HL-60/S4 (cell line): Measurements from ENCODE around the gene MGAT5B.

Experiments used
- in situ Hi-C: fragments of 300-500 bp; cut with MboI; formaldehyde crosslinking; loops from 2 replicates; pipeline ENCODE4 v1.14.3; 2022; ENCODE audit warnings: low sequenced_read_pairs

The MGAT5B gene

GRCh38 chr17:76868176-76868668 lies at the start of gene MGAT5B:
Gene MGAT5B, plus strand, starts transcription at chr17:76868404. Its CDS starts 626 bp downstream, at chr17:76869030.
- in situ Hi-C loops = loop anchor here (25.0 kb wide), 1 partner anchor 194 kb away; no protein-coding TSS in a partner anchor

- in situ Hi-C loops = no loop called here
These were observed 48.2 kb upstream of the MGAT5B start for GRCh38 chr17:76820039-76820438.

GRCh38 chr17:76820561-76820960 lies 47.6 kb upstream of the MGAT5B start:
- in situ Hi-C loops = no loop called here

- in situ Hi-C loops = no loop called here
These were observed 45.9 kb upstream of the MGAT5B start for GRCh38 chr17:76822184-76822778.

- in situ Hi-C loops = no loop called here
These were observed 44.1 kb upstream of the MGAT5B start for GRCh38 chr17:76824093-76824492.

- in situ Hi-C loops = loop anchor here (25.0 kb wide), 1 partner anchor 411 kb away; no protein-coding TSS in a partner anchor
These were observed 41.7 kb upstream of the MGAT5B start for GRCh38 chr17:76826330-76827068.

GRCh38 chr17:76827736-76828135 lies 40.5 kb upstream of the MGAT5B start:
- in situ Hi-C loops = loop anchor here (25.0 kb wide), 1 partner anchor 410 kb away; no protein-coding TSS in a partner anchor

- in situ Hi-C loops = loop anchor here (25.0 kb wide), 1 partner anchor 406 kb away; no protein-coding TSS in a partner anchor
These were observed 37.1 kb upstream of the MGAT5B start for GRCh38 chr17:76830987-76831715.

GRCh38 chr17:76833034-76833644 lies 35.1 kb upstream of the MGAT5B start:
- in situ Hi-C loops = loop anchor here (25.0 kb wide), 1 partner anchor 404 kb away; no protein-coding TSS in a partner anchor

GRCh38 chr17:76833747-76834146 lies 34.5 kb upstream of the MGAT5B start:
- in situ Hi-C loops = loop anchor here (25.0 kb wide), 1 partner anchor 404 kb away; no protein-coding TSS in a partner anchor

GRCh38 chr17:76834870-76835269 lies 33.3 kb upstream of the MGAT5B start:
- in situ Hi-C loops = loop anchor here (25.0 kb wide), 1 partner anchor 402 kb away; no protein-coding TSS in a partner anchor

GRCh38 chr17:76840443-76840767 lies 27.8 kb upstream of the MGAT5B start:
- in situ Hi-C loops = loop anchor here (25.0 kb wide), 1 partner anchor 397 kb away; no protein-coding TSS in a partner anchor

GRCh38 chr17:76840884-76841775 lies 27.1 kb upstream of the MGAT5B start:
- in situ Hi-C loops = loop anchor here (25.0 kb wide), 1 partner anchor 396 kb away; no protein-coding TSS in a partner anchor

GRCh38 chr17:76841776-76842405 lies 26.3 kb upstream of the MGAT5B start:
- in situ Hi-C loops = loop anchor here (25.0 kb wide), 1 partner anchor 395 kb away; no protein-coding TSS in a partner anchor

GRCh38 chr17:76843068-76843467 lies 25.1 kb upstream of the MGAT5B start:
- in situ Hi-C loops = loop anchor here (25.0 kb wide), 1 partner anchor 394 kb away; no protein-coding TSS in a partner anchor

GRCh38 chr17:76843703-76844484 lies 24.3 kb upstream of the MGAT5B start:
- in situ Hi-C loops = loop anchor here (25.0 kb wide), 1 partner anchor 393 kb away; no protein-coding TSS in a partner anchor

GRCh38 chr17:76844485-76844829 lies 23.7 kb upstream of the MGAT5B start:
- in situ Hi-C loops = loop anchor here (25.0 kb wide), 1 partner anchor 393 kb away; no protein-coding TSS in a partner anchor

GRCh38 chr17:76844846-76845245 lies 23.4 kb upstream of the MGAT5B start:
- in situ Hi-C loops = loop anchor here (25.0 kb wide), 1 partner anchor 392 kb away; no protein-coding TSS in a partner anchor
